Calu3 (cell line): ENCODE results near the gene ARL8B. TPM values are rescaled to one million over a fixed set of nuclear protein-coding genes. Genes with fewer than 3 reads are reported as not detected.

Source experiments
- BruUV-seq: library from RNA; stranded (reverse); fragments of 400-500 nt; replicated peaks from 2 replicates; lab custom pipeline; 2021; lab: Mats Ljungman, UMichigan
- CTCF ChIA-PET: fragments of 300-600 bp; sonication (Branson Sonifier 250); formaldehyde crosslinking; loops from one replicate; lab custom pipeline; 2022; ENCODE audit warnings: antibody characterized with exemption; lab: Charles Lee
- DNase-seq: peaks from one replicate; pipeline ENCODE4 v3.0.0; 2022
- H3K27ac Mint-ChIP-seq: one replicate; pipeline ENCODE4 v1.8.0; 2022; ENCODE audit warnings: mixed read lengths; ENCODE audit not compliant: unreplicated experiment
- H3K27me3 Mint-ChIP-seq: one replicate; pipeline ENCODE4 v1.8.0; 2022; ENCODE audit warnings: mixed read lengths; ENCODE audit not compliant: unreplicated experiment
- H3K36me3 Mint-ChIP-seq: one replicate; pipeline ENCODE4 v1.8.0; 2022; ENCODE audit warnings: mild to moderate bottlenecking, moderate library complexity, mixed read lengths; ENCODE audit not compliant: insufficient read depth, unreplicated experiment
- H3K4me1 Mint-ChIP-seq: one replicate; pipeline ENCODE4 v1.8.0; 2022; ENCODE audit warnings: mild to moderate bottlenecking, low read depth, mixed read lengths; ENCODE audit not compliant: unreplicated experiment
- H3K4me3 Mint-ChIP-seq: one replicate; pipeline ENCODE4 v1.8.0; 2022; ENCODE audit warnings: mild to moderate bottlenecking, low read depth, moderate library complexity, mixed read lengths; ENCODE audit not compliant: unreplicated experiment
- H3K9me3 Mint-ChIP-seq: one replicate; pipeline ENCODE4 v1.8.0; 2022; ENCODE audit warnings: low read depth, mixed read lengths; ENCODE audit not compliant: unreplicated experiment
- intact Hi-C: fragments of 100-400 bp; cut with micrococcal nuclease; formaldehyde crosslinking; loops from one replicate; pipeline ENCODE4 v1.10.0; 2022; ENCODE audit not compliant: unreplicated experiment
- total RNA-seq: library from RNA; stranded (reverse); gene quantifications from 2 replicates; pipeline ENCODE4 v1.2.3, GENCODE V29; 2022
- TF ChIP-seq, protein P1 (sequence below): fragments of 200-600 bp; IDR thresholded peaks from one replicate; pipeline ENCODE4 v1.8.0; 2022; ENCODE audit warnings: antibody characterized with exemption; ENCODE audit not compliant: unreplicated experiment

Gene ARL8B
- total RNA-seq, 1 experiment from 2014 or later = 47.0 TPM

GRCh38 chr3:5187156-5187919, 65.2 kb downstream of the ARL8B start, which contains the start of gene EDEM1:
EDEM1 (plus strand) TSS chr3:5187707; CDS start chr3:5187806, 99 bp downstream.
- Mint-ChIP-seq H3K4me3 (peak within 1 kb of the TSS; percentile 74), H3K27ac (peak within 1 kb of the TSS; percentile 89), H3K4me1 (peaks cover 17% of the 10 kb centered on the region), H3K27me3 (no peaks in the 10 kb centered on the region), H3K9me3 (no peaks in the 10 kb centered on the region), H3K36me3 (peaks cover 60% of the 10 kb centered on the region)
- CTCF ChIA-PET = no interaction called here
- intact Hi-C loops = loop anchor here (2.0 kb wide), 1 partner anchor 65 kb away; the partner anchor contains the start of gene ARL8B
- BruUV-seq = no TSS peak
- peak; percentile 98 for DNase-seq
- TF ChIP-seq, protein P1, sequence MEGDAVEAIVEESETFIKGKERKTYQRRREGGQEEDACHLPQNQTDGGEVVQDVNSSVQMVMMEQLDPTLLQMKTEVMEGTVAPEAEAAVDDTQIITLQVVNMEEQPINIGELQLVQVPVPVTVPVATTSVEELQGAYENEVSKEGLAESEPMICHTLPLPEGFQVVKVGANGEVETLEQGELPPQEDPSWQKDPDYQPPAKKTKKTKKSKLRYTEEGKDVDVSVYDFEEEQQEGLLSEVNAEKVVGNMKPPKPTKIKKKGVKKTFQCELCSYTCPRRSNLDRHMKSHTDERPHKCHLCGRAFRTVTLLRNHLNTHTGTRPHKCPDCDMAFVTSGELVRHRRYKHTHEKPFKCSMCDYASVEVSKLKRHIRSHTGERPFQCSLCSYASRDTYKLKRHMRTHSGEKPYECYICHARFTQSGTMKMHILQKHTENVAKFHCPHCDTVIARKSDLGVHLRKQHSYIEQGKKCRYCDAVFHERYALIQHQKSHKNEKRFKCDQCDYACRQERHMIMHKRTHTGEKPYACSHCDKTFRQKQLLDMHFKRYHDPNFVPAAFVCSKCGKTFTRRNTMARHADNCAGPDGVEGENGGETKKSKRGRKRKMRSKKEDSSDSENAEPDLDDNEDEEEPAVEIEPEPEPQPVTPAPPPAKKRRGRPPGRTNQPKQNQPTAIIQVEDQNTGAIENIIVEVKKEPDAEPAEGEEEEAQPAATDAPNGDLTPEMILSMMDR = no peak

DNA sequence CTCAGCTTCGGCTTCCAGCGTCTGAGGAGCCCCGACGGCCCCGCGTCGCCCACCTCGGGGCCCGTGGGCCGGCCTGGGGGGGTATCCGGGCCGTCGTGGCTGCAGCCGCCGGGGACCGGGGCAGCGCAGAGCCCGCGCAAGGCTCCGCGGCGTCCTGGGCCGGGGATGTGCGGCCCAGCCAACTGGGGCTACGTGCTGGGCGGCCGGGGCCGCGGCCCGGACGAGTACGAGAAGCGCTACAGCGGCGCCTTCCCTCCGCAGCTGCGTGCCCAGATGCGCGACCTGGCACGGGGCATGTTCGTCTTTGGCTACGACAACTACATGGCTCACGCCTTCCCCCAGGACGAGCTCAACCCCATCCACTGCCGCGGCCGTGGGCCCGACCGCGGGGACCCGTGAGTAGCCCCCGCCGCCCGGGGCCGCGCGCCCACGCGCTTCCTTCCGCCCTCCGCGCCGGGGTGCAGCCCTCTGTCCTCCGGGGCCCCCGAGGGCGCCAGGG, 65.9 kb downstream of the ARL8B start:
- peaks cover 18% of the 10 kb centered on the region for H3K4me1 Mint-ChIP-seq
- H3K4me3 Mint-ChIP-seq = peak overlapping the region; percentile 74
- peak overlapping the region; percentile 89 for H3K27ac Mint-ChIP-seq
- TF ChIP-seq, protein P1 = no peak
- H3K36me3 Mint-ChIP-seq = peaks cover 57% of the 10 kb centered on the region
- intact Hi-C loops = loop anchor here (2.0 kb wide), 1 partner anchor 65 kb away; the partner anchor contains the start of gene ARL8B
- H3K27me3 Mint-ChIP-seq = no peaks in the 10 kb centered on the region
- CTCF ChIA-PET = interaction anchor here (0.5 kb wide), 1 partner anchor 748 kb away, joined by 3 read pairs; no protein-coding TSS in a partner anchor
- H3K9me3 Mint-ChIP-seq = no peaks in the 10 kb centered on the region
- DNase-seq = peak; percentile 22
- no TSS peak for BruUV-seq

DNA sequence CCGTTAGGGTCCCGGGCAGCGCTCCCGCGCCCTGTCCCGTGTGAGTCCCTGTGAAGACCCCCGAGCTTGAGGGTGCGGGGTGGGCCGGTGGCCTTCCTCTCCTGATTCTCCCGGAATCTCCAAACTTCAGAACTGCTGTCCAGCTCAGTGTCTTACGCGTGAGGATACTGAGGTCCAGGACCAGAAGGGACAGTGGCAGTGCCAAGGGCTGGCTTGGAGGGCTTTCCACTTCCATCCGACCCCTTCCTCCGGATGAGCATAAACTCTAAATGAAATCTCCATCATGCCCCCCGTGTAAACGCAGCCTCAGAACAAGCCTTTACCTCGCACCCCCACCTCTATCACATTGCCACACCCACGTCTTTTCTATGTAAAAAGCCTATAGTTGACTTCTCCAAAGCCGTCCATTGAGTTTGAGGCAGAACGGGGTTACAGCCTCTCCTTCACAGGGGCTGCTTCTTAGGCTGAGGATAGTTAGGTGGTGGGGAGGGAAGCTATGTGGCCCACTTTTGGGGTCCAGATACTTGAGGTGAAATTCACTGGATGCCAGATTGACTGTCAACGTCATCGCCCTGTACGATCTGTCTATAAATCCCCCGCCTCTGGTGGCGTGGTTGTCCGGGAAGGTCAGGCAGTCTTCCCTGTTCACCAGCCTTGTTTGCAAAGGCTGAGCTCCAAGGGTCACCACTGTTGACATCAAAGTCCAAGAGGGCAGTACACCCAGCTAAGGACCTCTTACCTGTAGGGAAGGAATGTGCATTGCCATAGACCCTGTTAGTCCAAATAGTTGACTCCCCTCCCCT, 66.5 kb downstream of the ARL8B start:
- Mint-ChIP-seq H3K4me3 (peak overlapping the region; percentile 74), H3K9me3 (no peaks in the 10 kb centered on the region), H3K4me1 (peaks cover 19% of the 10 kb centered on the region), H3K36me3 (peaks cover 57% of the 10 kb centered on the region), H3K27ac (peak overlapping the region; percentile 89), H3K27me3 (no peaks in the 10 kb centered on the region)
- DNase-seq = peak; percentile 27
- CTCF ChIA-PET = interaction anchor here (0.5 kb wide), 1 partner anchor 749 kb away, joined by 3 read pairs; no protein-coding TSS in a partner anchor
- intact Hi-C loops = no loop called here
- TF ChIP-seq, protein P1 = no peak
- BruUV-seq = TSS peak; percentile 31

DNA sequence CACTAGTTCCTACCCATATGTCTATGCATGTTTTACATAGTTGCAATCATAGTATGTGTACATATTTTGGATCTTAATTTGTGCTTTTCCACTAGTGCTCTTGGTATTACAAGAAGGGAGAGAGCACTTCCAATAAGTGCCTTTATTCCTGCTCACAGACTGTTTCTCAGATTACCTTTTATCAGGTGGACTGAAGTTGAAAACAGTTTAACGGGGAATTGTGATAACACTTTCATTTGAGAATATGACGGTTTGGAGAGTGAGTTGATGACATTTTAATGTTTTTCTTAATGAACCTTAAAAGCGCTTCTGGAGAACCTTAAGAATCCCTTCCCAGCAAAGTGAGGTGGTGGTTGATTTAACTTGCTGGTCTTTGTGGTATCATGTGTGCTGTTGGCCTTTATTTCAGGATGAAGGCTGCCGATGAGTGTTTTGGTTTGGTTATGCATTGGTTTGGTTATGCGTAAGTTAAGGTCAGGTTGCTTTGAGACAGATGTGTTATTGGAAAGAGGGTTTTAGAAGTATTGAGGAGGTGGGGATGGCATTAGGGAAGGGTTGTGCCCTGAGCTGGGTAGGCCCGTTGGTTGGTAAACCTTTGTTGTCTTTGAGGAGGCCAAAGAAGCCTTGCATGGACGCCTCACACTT, 68.2 kb downstream of the ARL8B start:
- intact Hi-C loops = no loop called here
- Mint-ChIP-seq H3K4me3 (peak overlapping the region; percentile 74), H3K27ac (no peak overlapping the region), H3K4me1 (peaks cover 36% of the 10 kb centered on the region), H3K36me3 (peaks cover 65% of the 10 kb centered on the region), H3K9me3 (no peaks in the 10 kb centered on the region), H3K27me3 (no peaks in the 10 kb centered on the region)
- TF ChIP-seq, protein P1 = no peak
- BruUV-seq = no TSS peak
- CTCF ChIA-PET = no interaction called here
- no peak for DNase-seq
